ENCODE measurements around the gene PSORS1C1.

The PSORS1C1 gene

DNA sequence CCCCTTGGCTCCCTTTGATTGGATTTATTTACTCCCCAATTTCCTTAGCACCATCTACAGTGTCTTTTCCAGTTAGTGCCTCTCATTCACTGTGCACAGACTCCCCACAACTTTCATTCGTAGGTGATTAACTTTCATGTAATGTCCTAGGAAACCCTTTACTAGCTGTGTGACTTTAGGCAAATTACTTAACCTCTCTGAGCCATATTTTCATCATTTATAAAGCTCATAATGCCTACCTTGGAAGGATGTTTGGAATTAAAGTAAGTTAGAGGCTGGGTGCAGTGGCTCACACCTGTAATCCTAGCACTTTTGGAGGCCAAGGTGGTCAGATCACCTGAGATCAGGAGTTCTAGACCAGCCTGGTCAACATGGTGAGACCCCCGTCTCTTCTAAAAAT lies 22.4 kb upstream of the PSORS1C1 start:
- TF ChIP-seq, protein P1, sequence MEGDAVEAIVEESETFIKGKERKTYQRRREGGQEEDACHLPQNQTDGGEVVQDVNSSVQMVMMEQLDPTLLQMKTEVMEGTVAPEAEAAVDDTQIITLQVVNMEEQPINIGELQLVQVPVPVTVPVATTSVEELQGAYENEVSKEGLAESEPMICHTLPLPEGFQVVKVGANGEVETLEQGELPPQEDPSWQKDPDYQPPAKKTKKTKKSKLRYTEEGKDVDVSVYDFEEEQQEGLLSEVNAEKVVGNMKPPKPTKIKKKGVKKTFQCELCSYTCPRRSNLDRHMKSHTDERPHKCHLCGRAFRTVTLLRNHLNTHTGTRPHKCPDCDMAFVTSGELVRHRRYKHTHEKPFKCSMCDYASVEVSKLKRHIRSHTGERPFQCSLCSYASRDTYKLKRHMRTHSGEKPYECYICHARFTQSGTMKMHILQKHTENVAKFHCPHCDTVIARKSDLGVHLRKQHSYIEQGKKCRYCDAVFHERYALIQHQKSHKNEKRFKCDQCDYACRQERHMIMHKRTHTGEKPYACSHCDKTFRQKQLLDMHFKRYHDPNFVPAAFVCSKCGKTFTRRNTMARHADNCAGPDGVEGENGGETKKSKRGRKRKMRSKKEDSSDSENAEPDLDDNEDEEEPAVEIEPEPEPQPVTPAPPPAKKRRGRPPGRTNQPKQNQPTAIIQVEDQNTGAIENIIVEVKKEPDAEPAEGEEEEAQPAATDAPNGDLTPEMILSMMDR (IDR thresholded peaks at IDR 0.05; ENCODE audit: low read depth, low read length, poor library complexity, severe bottlenecking), result no peak
- TF ChIP-seq EZH2phosphoT487 (IDR thresholded peaks at IDR 0.05; ENCODE audit: borderline replicate concordance, low read length), result no peak
- no peaks in the 10 kb centered on the region for H3F3A ChIP-seq (ENCODE audit: control insufficient read depth, insufficient read depth)
- no peaks in the 10 kb centered on the region for H4K20me1 ChIP-seq (ENCODE audit: control insufficient read depth, insufficient read depth, low read depth, low read length)
- H3K9me3 ChIP-seq (ENCODE audit: control insufficient read depth, insufficient read depth, low read length), result no peaks in the 10 kb centered on the region
- no peaks in the 10 kb centered on the region for H3K36me3 ChIP-seq (ENCODE audit: control insufficient read depth, low read length)
- H3K4me2 ChIP-seq (ENCODE audit: low read length), result no peak overlapping the region
- no peak overlapping the region for H3K4me3 ChIP-seq (ENCODE audit: low read length)
- H3K4me1 ChIP-seq (ENCODE audit: control insufficient read depth, low read length), result no peaks in the 10 kb centered on the region
- no peaks in the 10 kb centered on the region for H3K79me2 ChIP-seq (ENCODE audit: control insufficient read depth, low read length)
- H3K27ac ChIP-seq (ENCODE audit: low read depth, low read length), result no peak overlapping the region
- H3K27me3 ChIP-seq (ENCODE audit: control insufficient read depth, low read length), result peaks cover 5% of the 10 kb centered on the region
- no peaks in the 10 kb centered on the region for H3K9me2 ChIP-seq (replicated peaks; ENCODE audit: control insufficient read depth, low read length)

DNA sequence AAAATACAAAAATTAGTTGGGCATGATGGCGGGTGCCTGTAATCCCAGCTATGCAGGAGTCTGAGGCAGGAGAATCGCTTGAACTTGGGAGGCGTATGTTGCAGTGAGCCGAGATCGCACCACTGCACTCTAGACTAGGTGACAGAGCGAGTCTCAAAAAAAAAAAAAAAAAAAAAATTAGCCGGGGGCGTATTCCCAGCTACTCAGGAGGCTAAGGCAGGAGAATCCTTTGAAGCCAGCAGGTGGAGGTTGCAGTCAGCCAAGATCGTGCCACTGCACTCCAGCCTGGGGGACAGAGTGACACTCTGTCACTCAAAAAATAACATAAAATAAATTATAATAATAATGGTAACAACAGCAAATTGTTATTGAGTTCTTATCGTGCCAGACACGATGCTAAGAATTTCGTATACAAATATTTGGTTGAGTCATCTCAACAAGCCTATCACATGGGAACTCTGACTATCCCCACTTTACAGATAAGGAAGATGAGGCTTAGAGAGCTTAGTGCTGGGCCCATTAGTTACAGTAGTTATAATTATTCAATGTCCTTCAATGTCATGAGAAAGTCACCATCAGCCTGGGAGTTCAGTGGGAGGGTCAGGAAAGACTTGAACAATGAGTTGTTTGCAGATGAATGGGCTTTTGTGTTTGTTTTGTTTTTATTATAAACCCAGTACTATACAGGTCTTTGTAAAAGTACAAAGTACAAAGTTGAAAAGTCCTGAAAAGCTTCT lies 21.7 kb upstream of the PSORS1C1 start:
- H3K4me1 ChIP-seq (ENCODE audit: control insufficient read depth, low read length), result no peaks in the 10 kb centered on the region
- H3K79me2 ChIP-seq (ENCODE audit: control insufficient read depth, low read length), result no peaks in the 10 kb centered on the region
- no peak overlapping the region for H3K4me2 ChIP-seq (ENCODE audit: low read length)
- no peak overlapping the region for H3K27ac ChIP-seq (ENCODE audit: low read depth, low read length)
- no peak overlapping the region for H3K4me3 ChIP-seq (ENCODE audit: low read length)
- no peaks in the 10 kb centered on the region for H3F3A ChIP-seq (ENCODE audit: control insufficient read depth, insufficient read depth)
- no peak for TF ChIP-seq EZH2phosphoT487 (IDR thresholded peaks at IDR 0.05; ENCODE audit: borderline replicate concordance, low read length)
- TF ChIP-seq, protein P1 (IDR thresholded peaks at IDR 0.05; ENCODE audit: low read depth, low read length, poor library complexity, severe bottlenecking), result no peak
- H3K36me3 ChIP-seq (ENCODE audit: control insufficient read depth, low read length), result no peaks in the 10 kb centered on the region
- peaks cover 5% of the 10 kb centered on the region; the same call in 1 of the 2 replicates for H3K27me3 ChIP-seq (ENCODE audit: control insufficient read depth, low read length)
- H4K20me1 ChIP-seq (ENCODE audit: control insufficient read depth, insufficient read depth, low read depth, low read length), result no peaks in the 10 kb centered on the region
- no peaks in the 10 kb centered on the region for H3K9me2 ChIP-seq (replicated peaks; ENCODE audit: control insufficient read depth, low read length)
- no peaks in the 10 kb centered on the region for H3K9me3 ChIP-seq (ENCODE audit: control insufficient read depth, insufficient read depth, low read length)

DNA sequence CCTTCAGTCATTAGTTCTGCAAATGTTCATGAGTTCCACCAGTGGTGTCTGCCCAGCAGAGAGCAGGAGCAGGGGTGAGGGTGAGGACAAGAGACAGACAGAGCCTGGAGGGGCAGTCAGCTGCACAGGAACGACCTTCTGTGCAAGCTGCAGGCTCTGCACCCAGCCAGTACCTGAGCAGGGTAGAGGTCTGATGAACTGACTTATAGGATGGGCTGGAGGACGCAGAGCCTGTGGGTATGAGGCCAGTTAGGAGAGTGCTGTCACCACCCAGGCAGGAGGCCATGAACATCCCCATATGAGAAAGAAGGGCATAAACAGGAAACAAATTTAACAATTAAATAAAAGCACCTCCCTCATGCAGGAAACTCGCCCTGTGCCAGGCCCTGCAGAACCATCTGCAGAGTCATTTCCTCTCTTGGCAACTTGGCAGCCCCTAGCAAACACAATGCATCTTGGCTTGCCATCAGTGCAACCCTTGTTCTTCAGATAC lies 20.2 kb upstream of the PSORS1C1 start:
- no peaks in the 10 kb centered on the region for H3K4me1 ChIP-seq (ENCODE audit: control insufficient read depth, low read length)
- H3K4me3 ChIP-seq (ENCODE audit: low read length), result no peak overlapping the region
- H3K27ac ChIP-seq (ENCODE audit: low read depth, low read length), result no peak overlapping the region
- H4K20me1 ChIP-seq (ENCODE audit: control insufficient read depth, insufficient read depth, low read depth, low read length), result no peaks in the 10 kb centered on the region
- no peaks in the 10 kb centered on the region for H3K79me2 ChIP-seq (ENCODE audit: control insufficient read depth, low read length)
- TF ChIP-seq EZH2phosphoT487 (IDR thresholded peaks at IDR 0.05; ENCODE audit: borderline replicate concordance, low read length), result no peak
- TF ChIP-seq, protein P1 (IDR thresholded peaks at IDR 0.05; ENCODE audit: low read depth, low read length, poor library complexity, severe bottlenecking), result no peak
- H3K36me3 ChIP-seq (ENCODE audit: control insufficient read depth, low read length), result no peaks in the 10 kb centered on the region
- H3K4me2 ChIP-seq (ENCODE audit: low read length), result no peak overlapping the region
- H3K27me3 ChIP-seq (ENCODE audit: control insufficient read depth, low read length), result peaks cover 5% of the 10 kb centered on the region; the same call in 1 of the 2 replicates
- no peaks in the 10 kb centered on the region for H3F3A ChIP-seq (ENCODE audit: control insufficient read depth, insufficient read depth)
- no peaks in the 10 kb centered on the region for H3K9me2 ChIP-seq (replicated peaks; ENCODE audit: control insufficient read depth, low read length)
- H3K9me3 ChIP-seq (ENCODE audit: control insufficient read depth, insufficient read depth, low read length), result no peaks in the 10 kb centered on the region
